DOHH2 (cell line): Measurements from ENCODE around the gene RNF212.

Source experiments
- H3F3A ChIP-seq: fragments of 200-600 bp; sonication (generic), shearing (Covaris generic); 2 replicates; pipeline ENCODE4 v1.6.0; 2016; ENCODE audit warnings: antibody characterized with exemption, mild to moderate bottlenecking; ENCODE audit not compliant: control insufficient read depth, insufficient read depth
- H3K27ac ChIP-seq: fragments of 200-600 bp; sonication (generic); 2 replicates; pipeline ENCODE4 v1.5.1; 2014; ENCODE audit warnings: low read depth, mild to moderate bottlenecking, low read length, moderate library complexity
- H3K27me3 ChIP-seq: fragments of 200-600 bp; sonication (generic); 2 replicates; pipeline ENCODE4 v1.6.1; 2014; ENCODE audit warnings: mild to moderate bottlenecking, low read length, mixed read lengths; ENCODE audit not compliant: control insufficient read depth
- H3K36me3 ChIP-seq: fragments of 200-600 bp; sonication (generic); 2 replicates; pipeline ENCODE4 v1.6.1; 2014; ENCODE audit warnings: mild to moderate bottlenecking, low read length, moderate library complexity, mixed read lengths; ENCODE audit not compliant: control insufficient read depth
- H3K4me1 ChIP-seq: fragments of 200-600 bp; sonication (generic); 2 replicates; pipeline ENCODE4 v1.6.1; 2014; ENCODE audit warnings: mild to moderate bottlenecking, low read length, mixed read lengths; ENCODE audit not compliant: control insufficient read depth
- H3K4me2 ChIP-seq: fragments of 200-600 bp; sonication (generic); 2 replicates; pipeline ENCODE4 v1.6.0; 2014; ENCODE audit warnings: mild to moderate bottlenecking, low read length, moderate library complexity
- H3K4me3 ChIP-seq: fragments of 200-600 bp; sonication (generic); 2 replicates; pipeline ENCODE4 v1.5.1; 2014; ENCODE audit warnings: mild to moderate bottlenecking, low read length, mixed read lengths
- H3K79me2 ChIP-seq: fragments of 200-600 bp; sonication (generic); 2 replicates; pipeline ENCODE4 v1.6.1; 2014; ENCODE audit warnings: mild to moderate bottlenecking, low read length, mixed read lengths; ENCODE audit not compliant: control insufficient read depth
- H3K9me2 ChIP-seq: fragments of 200-600 bp; sonication (generic); replicated peaks from 2 replicates; pipeline ENCODE4 v1.6.1; 2014; ENCODE audit warnings: mild to moderate bottlenecking, low read length, mixed read lengths; ENCODE audit not compliant: control insufficient read depth
- H3K9me3 ChIP-seq: fragments of 200-600 bp; sonication (generic); 2 replicates; pipeline ENCODE4 v1.6.1; 2014; ENCODE audit warnings: antibody characterized with exemption, low read length, mixed read lengths; ENCODE audit not compliant: control insufficient read depth, insufficient read depth
- H4K20me1 ChIP-seq: fragments of 200-600 bp; sonication (generic); 2 replicates; pipeline ENCODE4 v1.6.0; 2014; ENCODE audit warnings: low read depth, mild to moderate bottlenecking, antibody characterized with exemption, low read length, moderate library complexity; ENCODE audit not compliant: control insufficient read depth, insufficient read depth
- CTCF ChIP-seq: fragments of 200-600 bp; sonication (generic); IDR thresholded peaks from one replicate; pipeline ENCODE4 v1.5.1; 2014; ENCODE audit warnings: antibody characterized with exemption, mild to moderate bottlenecking, low read depth, low read length; ENCODE audit not compliant: poor library complexity, severe bottlenecking
- EZH2phosphoT487 ChIP-seq: fragments of 200-600 bp; sonication (generic); IDR thresholded peaks from 2 replicates; pipeline ENCODE4 v1.6.1; 2017; ENCODE audit warnings: borderline replicate concordance, mild to moderate bottlenecking, antibody characterized with exemption, low read length, moderate library complexity, mixed read lengths

Gene RNF212

GRCh38 chr4:1091561-1091995 lies 21.8 kb downstream of the RNF212 start:
- Histone ChIP-seq H3K4me2 (no peak overlapping the region), H4K20me1 (no peaks in the 10 kb centered on the region), H3K4me1 (no peaks in the 10 kb centered on the region), H3K9me2 (no peaks in the 10 kb centered on the region), H3K79me2 (no peaks in the 10 kb centered on the region), H3K27me3 (no peaks in the 10 kb centered on the region), H3K4me3 (no peak overlapping the region), H3K27ac (no peak overlapping the region), H3K36me3 (no peaks in the 10 kb centered on the region), H3K9me3 (peaks cover 18% of the 10 kb centered on the region; the same call in 1 of the 2 replicates), H3F3A (no peaks in the 10 kb centered on the region)
- TF ChIP-seq EZH2phosphoT487 (no peak), CTCF (no peak)

- no peaks in the 10 kb centered on the region for H4K20me1 ChIP-seq
- H3K9me3 ChIP-seq: peaks cover 18% of the 10 kb centered on the region; the same call in 1 of the 2 replicates
- no peak overlapping the region for H3K4me3 ChIP-seq
- H3K27ac ChIP-seq: no peak overlapping the region
- no peaks in the 10 kb centered on the region for H3K27me3 ChIP-seq
- H3F3A ChIP-seq: no peaks in the 10 kb centered on the region
- TF ChIP-seq CTCF: no peak
- no peak for TF ChIP-seq EZH2phosphoT487
- no peaks in the 10 kb centered on the region for H3K9me2 ChIP-seq
- H3K4me1 ChIP-seq: no peaks in the 10 kb centered on the region
- H3K36me3 ChIP-seq: no peaks in the 10 kb centered on the region
- no peak overlapping the region for H3K4me2 ChIP-seq
- H3K79me2 ChIP-seq: no peaks in the 10 kb centered on the region
Observed at GRCh38 chr4:1090465-1091440, 22.6 kb downstream of the RNF212 start.

- H3K4me2 ChIP-seq: no peak overlapping the region
- no peaks in the 10 kb centered on the region for H3K79me2 ChIP-seq
- H3K4me3 ChIP-seq: no peak overlapping the region
- H3K9me3 ChIP-seq: peaks cover 18% of the 10 kb centered on the region; the same call in 1 of the 2 replicates
- H3K9me2 ChIP-seq: no peaks in the 10 kb centered on the region
- H3K27ac ChIP-seq: no peak overlapping the region
- H3F3A ChIP-seq: no peaks in the 10 kb centered on the region
- no peak for TF ChIP-seq CTCF
- TF ChIP-seq EZH2phosphoT487: no peak
- H3K36me3 ChIP-seq: no peaks in the 10 kb centered on the region
- no peaks in the 10 kb centered on the region for H3K27me3 ChIP-seq
- H4K20me1 ChIP-seq: no peaks in the 10 kb centered on the region
- no peaks in the 10 kb centered on the region for H3K4me1 ChIP-seq
Observed at GRCh38 chr4:1090036-1090435, 23.3 kb downstream of the RNF212 start.
